B cell (primary cell): ENCODE results near the gene TRIM29. TPM values are rescaled to one million over a fixed set of nuclear protein-coding genes. Genes with fewer than 3 reads are reported as not detected.
A peak's percentile ranks its signal among the peaks of the same experiment; 100 is the strongest.

ENCODE experiments used
- ATAC-seq: fragments of 200-7000 bp; cut with Tn5 transposase; one replicate; pipeline ENCODE4 v1.10.0; 2021; ENCODE audit warnings: low read depth, mild to moderate bottlenecking, moderate number of reproducible peaks, moderate library complexity
- CTCF ChIA-PET: fragments of 350-600 bp; sonication (Branson Sonifier 250); formaldehyde crosslinking; loops from one replicate; lab custom pipeline; 2021; ENCODE audit warnings: antibody characterized with exemption, inconsistent platforms; lab: Charles Lee
- POLR2A ChIA-PET: fragments of 350-600 bp; sonication (Branson Sonifier 250); formaldehyde crosslinking; loops from one replicate; lab custom pipeline; 2021; ENCODE audit warnings: antibody characterized with exemption; lab: Charles Lee
- DNase-seq: peaks from one replicate; pipeline ENCODE4 v3.0.0; 2013
- H2AFZ ChIP-seq: 2 replicates; pipeline ENCODE4 v1.6.1; 2012; ENCODE audit warnings: mild to moderate bottlenecking, low read depth, low read length; ENCODE audit not compliant: insufficient read depth, poor library complexity, severe bottlenecking
- H3K27ac ChIP-seq, 2 donors: 1 replicate in 1 of 2; 2 replicates in 1 of 2; pipeline ENCODE4 v1.5.1; 2012 to 2013; ENCODE audit warnings: low read length in 2 of 2, mild to moderate bottlenecking in 2 of 2, moderate library complexity in 1 of 2
- H3K27me3 ChIP-seq, 4 experiments: fragments of 200-600 bp in 1 of 4; sonication (generic) in 1 of 4; replicated peaks in 1 of 4; 1 replicate in 2 of 4; 2 replicates in 2 of 4; pipeline versions ENCODE4 v1.6.1 to v1.7.0; 2013 to 2016; ENCODE audit warnings: low read length in 3 of 4, mild to moderate bottlenecking in 2 of 4, mixed read lengths in 1 of 4, moderate library complexity in 1 of 4; ENCODE audit not compliant: insufficient read depth in 4 of 4, control insufficient read depth in 3 of 4; ENCODE audit errors: control extremely low read depth in 1 of 4
- H3K36me3 ChIP-seq, 2 experiments: replicated peaks in 1 of 2; 1 replicate in 1 of 2; 2 replicates in 1 of 2; pipeline versions ENCODE4 v1.6.1 to v1.7.1; 2013; ENCODE audit warnings: low read length in 1 of 2; ENCODE audit not compliant: insufficient read depth in 2 of 2, control insufficient read depth in 1 of 2; ENCODE audit errors: control extremely low read depth in 1 of 2, extremely low read depth in 1 of 2
- H3K4me1 ChIP-seq, 2 donors: fragments of 200-600 bp in 1 of 2; sonication (generic) in 1 of 2; 1 replicate in 1 of 2; 2 replicates in 1 of 2; pipeline versions ENCODE4 v1.5.1 to v1.6.1; 2013 to 2017; ENCODE audit warnings: low read length in 2 of 2; ENCODE audit not compliant: control insufficient read depth in 2 of 2, insufficient read depth in 2 of 2
- H3K4me2 ChIP-seq: replicated peaks from 2 replicates; pipeline ENCODE3; 2012; ENCODE audit warnings: mild to moderate bottlenecking, low read depth, low read length; ENCODE audit not compliant: poor library complexity, severe bottlenecking
- H3K4me3 ChIP-seq, 5 experiments: fragments of 200-600 bp in 1 of 5; sonication (generic) in 1 of 5; 1 replicate in 3 of 5; 2 replicates in 2 of 5; pipeline versions ENCODE4 v1.5.1 to v1.7.0; 2011 to 2016; ENCODE audit warnings: low read length in 4 of 5, mild to moderate bottlenecking in 4 of 5, low read depth in 2 of 5, control low read depth in 1 of 5, moderate library complexity in 1 of 5; ENCODE audit not compliant: insufficient read depth in 1 of 5; ENCODE audit errors: control extremely low read depth in 1 of 5, extremely low read depth in 1 of 5
- H3K79me2 ChIP-seq: fragments of 200-600 bp; sonication (generic); one replicate; pipeline ENCODE4 v1.6.0; 2016; ENCODE audit warnings: low read length; ENCODE audit not compliant: control insufficient read depth, insufficient read depth
- H3K9ac ChIP-seq: fragments of 200-600 bp; sonication (generic); 2 replicates; pipeline ENCODE4 v1.6.1; 2017; ENCODE audit warnings: mild to moderate bottlenecking, low read length, moderate library complexity
- H3K9me3 ChIP-seq, 3 donors: one replicate each; pipeline versions ENCODE4 v1.6.1 to v1.7.1; 2013; ENCODE audit warnings: low read length in 2 of 3; ENCODE audit not compliant: control insufficient read depth in 2 of 3, insufficient read depth in 1 of 3; ENCODE audit errors: control extremely low read depth in 1 of 3
- H4K20me1 ChIP-seq: 2 replicates; pipeline ENCODE4 v1.6.0; 2012; ENCODE audit warnings: mild to moderate bottlenecking, low read length; ENCODE audit not compliant: insufficient read depth, control insufficient read depth, poor library complexity, severe bottlenecking
- H3K27ac Mint-ChIP-seq: one replicate; pipeline ENCODE4 v1.8.0; 2021; ENCODE audit warnings: mixed read lengths
- H3K27me3 Mint-ChIP-seq: one replicate; pipeline ENCODE4 v1.8.0; 2021; ENCODE audit warnings: mixed read lengths
- H3K4me1 Mint-ChIP-seq: one replicate; pipeline ENCODE4 v1.8.0; 2021; ENCODE audit warnings: mixed read lengths
- H3K4me3 Mint-ChIP-seq: one replicate; pipeline ENCODE4 v1.8.0; 2021; ENCODE audit warnings: mixed read lengths
- H3K9me3 Mint-ChIP-seq: one replicate; pipeline ENCODE4 v1.8.0; 2022; ENCODE audit warnings: mixed read lengths; ENCODE audit not compliant: insufficient read depth
- CTCF ChIP-seq: fragments of 200-600 bp; IDR thresholded peaks from one replicate; pipeline ENCODE4 v1.8.0; 2022; ENCODE audit warnings: antibody characterized with exemption, mild to moderate bottlenecking
- EZH2 ChIP-seq: IDR thresholded peaks from 2 replicates; pipeline ENCODE4 v1.6.1; 2012; ENCODE audit warnings: borderline replicate concordance, low read depth, mild to moderate bottlenecking, moderate library complexity, low read length; ENCODE audit not compliant: insufficient read depth, poor library complexity, severe bottlenecking
- WGBS: methylation state at CpG from one replicate; pipeline ENCODE4 v1.1.5; 2013; ENCODE audit warnings: missing lambda C conversion rate; ENCODE audit not compliant: insufficient coverage; 5-methylcytosine and 5-hydroxymethylcytosine counted together
- intact Hi-C: fragments of 100-400 bp; cut with micrococcal nuclease; formaldehyde crosslinking; loops from one replicate; pipeline ENCODE4 v1.10.0; 2022
- polyA plus RNA-seq: library from polyadenylated mRNA; depleted of rRNA; stranded (reverse); fragments of >200 nt; gene quantifications from 2 replicates; pipeline ENCODE4 v1.2.3, GENCODE V29; 2012
- total RNA-seq, 2 donors: library from RNA; stranded (reverse); fragments of 120-200 nt in 1 of 2; gene quantifications; 1 replicate in 1 of 2; 2 replicates in 1 of 2; pipeline versions ENCODE4 v1.2.3 to v1.2.4, GENCODE V29; 2013 to 2022

Gene TRIM29
- total and polyA plus RNA-seq, 2 donors (not counting 1 experiment from before 2014, with no cell fraction given), result not detected

GRCh38 chr11:120172054-120172911, 34.4 kb upstream of the TRIM29 start:
- Mint-ChIP-seq H3K9me3 (no peaks in the 10 kb centered on the region), H3K4me3 (no peak overlapping the region), H3K27ac (no peak overlapping the region), H3K27me3 (peaks cover 51% of the 10 kb centered on the region), H3K4me1 (peaks cover 14% of the 10 kb centered on the region)
- no peak overlapping the region for H2AFZ ChIP-seq
- no peak overlapping the region for H3K9ac ChIP-seq
- POLR2A ChIA-PET, result no interaction called here
- no peaks in the 10 kb centered on the region for H3K79me2 ChIP-seq
- 11% methylated on average over 19 of the region's 24 CpGs for WGBS
- TF ChIP-seq CTCF (peak; percentile 13), EZH2 (no peak)
- CTCF ChIA-PET, result interaction anchor here (1.0 to 1.5 kb wide), 3 partner anchors 57 to 547 kb away, joined by 3 to 6 read pairs (median 3); no protein-coding TSS in a partner anchor
- peaks cover 0 to 19% (median 0%) of the 10 kb centered on the region in 3 donors for H3K9me3 ChIP-seq
- H3K27ac ChIP-seq, result no peak overlapping the region
- H3K4me2 ChIP-seq, result peak overlapping the region; percentile 41
- peaks cover 0 to 58% (median 26%) of the 10 kb centered on the region in 4 experiments for H3K27me3 ChIP-seq
- intact Hi-C loops, result no loop called here
- H4K20me1 ChIP-seq, result no peaks in the 10 kb centered on the region
- peak; percentile 36 for ATAC-seq
- DNase-seq, result peak; percentile 41
- no peak overlapping the region for H3K4me3 ChIP-seq
- H3K4me1 ChIP-seq, result peaks cover 17 to 19% of the 10 kb centered on the region in 2 donors
- H3K36me3 ChIP-seq, result no peaks in the 10 kb centered on the region

- Histone ChIP-seq H3K79me2 (no peaks in the 10 kb centered on the region), H3K4me1 (peaks cover 17 to 19% of the 10 kb centered on the region in 2 donors), H3K4me2 (no peak overlapping the region), H3K4me3 (no peak overlapping the region), H3K9me3 (peaks cover 0 to 19% (median 0%) of the 10 kb centered on the region in 3 donors), H3K9ac (no peak overlapping the region), H2AFZ (no peak overlapping the region), H3K27me3 (peaks cover 0 to 58% (median 28%) of the 10 kb centered on the region in 4 experiments), H3K27ac (no peak overlapping the region), H3K36me3 (no peaks in the 10 kb centered on the region), H4K20me1 (no peaks in the 10 kb centered on the region)
- Mint-ChIP-seq H3K9me3 (no peaks in the 10 kb centered on the region), H3K27me3 (peaks cover 64% of the 10 kb centered on the region), H3K27ac (peak overlapping the region; percentile 29), H3K4me1 (peaks cover 14% of the 10 kb centered on the region), H3K4me3 (no peak overlapping the region)
- ATAC-seq (no peak), DNase-seq (no peak)
- TF ChIP-seq CTCF, result no peak
- TF ChIP-seq EZH2, result no peak
- intact Hi-C loops, result no loop called here
- POLR2A ChIA-PET, result no interaction called here
- CTCF ChIA-PET, result interaction anchor here (0.6 to 1.1 kb wide), 3 partner anchors 80 to 548 kb away, joined by 3 to 6 read pairs (median 3); no protein-coding TSS in a partner anchor
- 84% methylated on average over 11 of the region's 12 CpGs for WGBS
Observed at GRCh38 chr11:120170741-120171261, 32.9 kb upstream of the TRIM29 start.
